HG03045 (cell line): Measurements from ENCODE around the gene TRIM17.

Experiments
- ATAC-seq: cut with Tn5 transposase; IDR thresholded peaks from one replicate; pipeline ENCODE4 v1.9.1; 2021; ENCODE audit warnings: mild to moderate bottlenecking, moderate library complexity; ENCODE audit not compliant: unreplicated experiment

The TRIM17 gene

GRCh38 chr1:228370439-228370940 lies 46.2 kb downstream of the TRIM17 start:
- ATAC-seq: no peak

DNA sequence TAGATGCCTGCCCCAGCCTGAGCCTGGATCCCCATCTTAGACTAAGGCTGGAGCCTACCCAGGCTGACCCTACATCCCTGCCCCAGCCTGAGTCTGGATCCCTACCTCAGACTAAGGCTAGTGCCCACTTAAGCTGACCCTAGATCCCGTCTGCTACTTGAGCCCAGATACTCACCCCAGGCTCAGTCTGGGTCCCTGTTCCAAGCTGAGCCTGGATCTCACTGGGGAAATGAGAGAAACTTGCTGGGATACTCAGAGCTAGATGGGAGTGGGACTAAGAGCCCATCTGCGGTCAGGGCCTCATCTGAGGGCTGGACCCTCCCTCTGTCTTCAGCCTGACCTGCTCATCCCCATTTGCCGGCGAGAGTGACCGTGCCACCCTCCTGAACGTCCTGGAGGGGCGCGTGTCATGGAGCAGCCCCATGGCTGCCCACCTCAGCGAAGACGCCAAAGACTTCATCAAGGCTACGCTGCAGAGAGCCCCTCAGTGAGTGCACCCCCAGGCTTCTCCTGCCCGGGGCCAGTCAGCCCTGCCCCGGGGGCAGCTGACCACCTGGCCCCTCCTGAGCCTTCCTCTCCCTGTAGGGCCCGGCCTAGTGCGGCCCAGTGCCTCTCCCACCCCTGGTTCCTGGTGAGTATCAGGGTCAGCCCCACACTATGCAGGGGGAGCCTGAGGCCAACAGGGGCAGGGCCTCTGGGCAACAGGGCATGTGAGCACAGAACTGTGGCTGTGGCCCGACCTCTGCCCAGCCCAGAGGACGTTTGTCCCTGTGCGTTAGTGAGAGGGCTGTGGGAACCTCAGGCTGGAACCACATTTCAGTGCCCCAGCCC lies 46.8 kb downstream of the TRIM17 start:
- no peak for ATAC-seq

- ATAC-seq: no peak
These were observed 47.7 kb downstream of the TRIM17 start for GRCh38 chr1:228368801-228369607.

GRCh38 chr1:228367798-228368791 lies 48.6 kb downstream of the TRIM17 start:
- ATAC-seq: no peak

- ATAC-seq: no peak
These were observed 49.6 kb downstream of the TRIM17 start for GRCh38 chr1:228366866-228367741.

- no peak for ATAC-seq
These were observed 50.4 kb downstream of the TRIM17 start for GRCh38 chr1:228366062-228366865.

GRCh38 chr1:228365271-228366061 lies 51.2 kb downstream of the TRIM17 start:
- no peak for ATAC-seq

- no peak for ATAC-seq
These were observed 51.9 kb downstream of the TRIM17 start for GRCh38 chr1:228364706-228365213.

GRCh38 chr1:228364068-228364705 lies 52.5 kb downstream of the TRIM17 start:
- ATAC-seq: no peak

GRCh38 chr1:228363686-228364067 lies 53.0 kb downstream of the TRIM17 start:
- ATAC-seq: no peak

DNA sequence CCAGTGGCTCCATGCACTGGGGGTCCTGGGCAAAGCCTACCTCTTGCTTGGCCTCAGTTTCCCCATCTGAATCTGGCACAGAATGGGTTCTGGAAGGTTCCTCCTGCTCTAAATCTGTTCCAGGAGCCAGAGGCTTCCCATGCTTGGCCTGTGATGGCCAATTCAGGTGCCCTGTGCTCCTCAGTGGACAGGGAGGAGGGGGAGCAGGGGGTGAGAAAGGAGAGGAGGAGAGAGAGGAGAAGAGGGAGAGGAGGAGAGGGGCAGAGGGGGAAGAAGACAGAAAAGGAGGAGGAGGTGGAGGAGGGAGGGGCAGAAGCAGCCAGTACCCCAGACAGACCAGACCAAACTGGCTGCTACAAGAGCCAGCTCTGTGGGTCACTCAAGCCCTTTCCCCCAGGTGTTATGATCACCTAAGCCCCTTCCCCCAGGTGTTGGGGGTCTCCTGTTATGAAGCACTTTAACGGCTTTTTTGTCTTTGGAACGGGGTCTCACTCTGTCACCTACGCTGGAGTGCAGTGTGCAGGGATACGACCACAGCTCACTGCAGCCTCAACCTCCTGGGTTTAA lies 53.7 kb downstream of the TRIM17 start:
- no peak for ATAC-seq

DNA sequence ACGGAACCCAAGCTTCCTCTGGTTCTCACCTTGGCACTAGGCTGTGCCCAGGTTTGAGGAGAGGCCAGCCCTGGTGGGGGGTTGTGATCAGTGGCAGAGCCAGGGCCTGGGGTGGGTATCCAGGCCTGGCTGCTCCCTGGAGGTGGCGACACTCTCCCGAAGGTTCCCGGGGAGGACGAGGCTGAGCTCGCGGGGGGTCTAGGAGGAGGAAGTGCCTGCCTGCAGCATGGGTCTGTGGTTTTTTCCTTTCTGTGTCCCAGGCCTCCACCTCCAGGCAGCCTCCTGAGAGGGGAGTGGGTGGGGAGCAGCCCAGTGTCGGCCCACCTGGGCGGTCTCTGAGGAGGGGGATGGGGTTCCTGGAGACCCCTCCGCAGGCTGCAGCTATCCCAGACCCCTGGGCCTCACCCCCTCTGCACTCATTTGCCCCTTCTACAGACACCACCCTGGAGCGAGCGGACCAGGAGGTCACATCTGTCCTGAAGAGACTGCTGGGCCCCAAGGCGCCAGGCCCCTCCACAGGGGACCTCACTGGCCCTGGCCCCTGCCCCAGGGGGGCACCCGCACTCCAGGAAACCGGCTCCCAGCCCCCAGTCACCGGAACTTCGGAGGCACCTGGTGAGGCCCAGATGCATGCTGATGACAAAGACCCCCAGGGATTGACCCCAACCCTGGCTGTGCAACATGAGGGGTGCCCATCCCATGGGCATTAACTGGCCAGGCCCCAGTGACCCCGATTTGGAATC lies 54.3 kb downstream of the TRIM17 start:
- ATAC-seq: no peak

- ATAC-seq: no peak
These were observed 55.1 kb downstream of the TRIM17 start for GRCh38 chr1:228361314-228362140.

- ATAC-seq: no peak
These were observed 55.9 kb downstream of the TRIM17 start for GRCh38 chr1:228360533-228361313.
